GM12878 (cell line): ENCODE results near the gene CRISP2.

Source experiments
- CREM ChIP-seq: IDR thresholded peaks from 2 replicates; pipeline ENCODE4 v1.6.1; 2014; ENCODE audit warnings: antibody characterized with exemption, low read depth
- ZBTB11 ChIP-seq: fragments of 450-650 bp; formaldehyde crosslinking; IDR thresholded peaks from 2 replicates; pipeline ENCODE4 v1.5.0; 2022; ENCODE audit warnings: mild to moderate bottlenecking, missing genetic modification characterization
- TF ChIP-seq, protein P1 (sequence below), 3 experiments: IDR thresholded peaks in 2 of 3; conservative IDR thresholded peaks in 1 of 3; 2 replicates each; pipeline ENCODE4 v1.5.1; 2011; ENCODE audit warnings: low read depth in 3 of 3, low read length in 3 of 3, mild to moderate bottlenecking in 3 of 3, control low read depth in 2 of 3, moderate library complexity in 2 of 3, inconsistent platforms in 1 of 3, mixed read lengths in 1 of 3; ENCODE audit not compliant: control insufficient read depth in 2 of 3, insufficient read depth in 1 of 3; ENCODE audit errors: extremely low read depth in 1 of 3
- TF ChIP-seq, protein P2 (sequence below): fragments of 450-650 bp; IDR thresholded peaks from 2 replicates; pipeline ENCODE4 v1.6.1; 2018; ENCODE audit warnings: borderline replicate concordance, mild to moderate bottlenecking; ENCODE audit not compliant: partially characterized antibody

DNA sequence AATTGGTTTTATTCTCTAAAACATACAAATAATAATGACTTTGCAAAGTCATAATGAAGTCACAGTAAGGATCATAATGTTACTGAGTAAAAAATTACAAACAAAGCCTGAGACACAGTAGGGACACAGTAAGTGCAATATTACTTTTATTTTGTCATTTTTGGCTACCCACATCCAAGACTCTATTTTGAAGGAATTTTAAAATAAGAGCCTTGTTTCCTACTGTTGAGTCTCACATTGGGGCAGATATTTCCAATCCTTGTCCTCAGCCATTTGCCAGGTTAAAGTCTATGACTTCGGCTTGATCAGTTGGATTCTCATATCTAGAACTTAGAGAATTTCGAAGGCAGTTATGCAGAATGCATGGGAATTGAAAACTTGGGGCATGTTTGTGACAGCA lies 65.9 kb downstream of the CRISP2 start:
- TF ChIP-seq ZBTB11, result no peak
- TF ChIP-seq, protein P1, sequence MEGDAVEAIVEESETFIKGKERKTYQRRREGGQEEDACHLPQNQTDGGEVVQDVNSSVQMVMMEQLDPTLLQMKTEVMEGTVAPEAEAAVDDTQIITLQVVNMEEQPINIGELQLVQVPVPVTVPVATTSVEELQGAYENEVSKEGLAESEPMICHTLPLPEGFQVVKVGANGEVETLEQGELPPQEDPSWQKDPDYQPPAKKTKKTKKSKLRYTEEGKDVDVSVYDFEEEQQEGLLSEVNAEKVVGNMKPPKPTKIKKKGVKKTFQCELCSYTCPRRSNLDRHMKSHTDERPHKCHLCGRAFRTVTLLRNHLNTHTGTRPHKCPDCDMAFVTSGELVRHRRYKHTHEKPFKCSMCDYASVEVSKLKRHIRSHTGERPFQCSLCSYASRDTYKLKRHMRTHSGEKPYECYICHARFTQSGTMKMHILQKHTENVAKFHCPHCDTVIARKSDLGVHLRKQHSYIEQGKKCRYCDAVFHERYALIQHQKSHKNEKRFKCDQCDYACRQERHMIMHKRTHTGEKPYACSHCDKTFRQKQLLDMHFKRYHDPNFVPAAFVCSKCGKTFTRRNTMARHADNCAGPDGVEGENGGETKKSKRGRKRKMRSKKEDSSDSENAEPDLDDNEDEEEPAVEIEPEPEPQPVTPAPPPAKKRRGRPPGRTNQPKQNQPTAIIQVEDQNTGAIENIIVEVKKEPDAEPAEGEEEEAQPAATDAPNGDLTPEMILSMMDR (IDR thresholded peaks at IDR 0.05 in 2 of 3, conservative IDR thresholded peaks at IDR 0.05 in 1 of 3; ENCODE audit: control insufficient read depth in 2 of 3, extremely low read depth in 1 of 3, insufficient read depth in 1 of 3, low read depth in 3 of 3, low read length in 3 of 3), result no peak
- TF ChIP-seq, protein P2, sequence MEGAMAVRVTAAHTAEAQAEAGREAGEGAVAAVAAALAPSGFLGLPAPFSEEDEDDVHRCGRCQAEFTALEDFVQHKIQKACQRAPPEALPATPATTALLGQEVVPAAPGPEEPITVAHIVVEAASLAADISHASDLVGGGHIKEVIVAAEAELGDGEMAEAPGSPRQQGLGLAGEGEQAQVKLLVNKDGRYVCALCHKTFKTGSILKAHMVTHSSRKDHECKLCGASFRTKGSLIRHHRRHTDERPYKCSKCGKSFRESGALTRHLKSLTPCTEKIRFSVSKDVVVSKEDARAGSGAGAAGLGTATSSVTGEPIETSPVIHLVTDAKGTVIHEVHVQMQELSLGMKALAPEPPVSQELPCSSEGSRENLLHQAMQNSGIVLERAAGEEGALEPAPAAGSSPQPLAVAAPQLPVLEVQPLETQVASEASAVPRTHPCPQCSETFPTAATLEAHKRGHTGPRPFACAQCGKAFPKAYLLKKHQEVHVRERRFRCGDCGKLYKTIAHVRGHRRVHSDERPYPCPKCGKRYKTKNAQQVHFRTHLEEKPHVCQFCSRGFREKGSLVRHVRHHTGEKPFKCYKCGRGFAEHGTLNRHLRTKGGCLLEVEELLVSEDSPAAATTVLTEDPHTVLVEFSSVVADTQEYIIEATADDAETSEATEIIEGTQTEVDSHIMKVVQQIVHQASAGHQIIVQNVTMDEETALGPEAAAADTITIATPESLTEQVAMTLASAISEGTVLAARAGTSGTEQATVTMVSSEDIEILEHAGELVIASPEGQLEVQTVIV, result no peak
- no peak for TF ChIP-seq CREM
